ENCODE results near the gene LOXL1.

The LOXL1 gene

DNA sequence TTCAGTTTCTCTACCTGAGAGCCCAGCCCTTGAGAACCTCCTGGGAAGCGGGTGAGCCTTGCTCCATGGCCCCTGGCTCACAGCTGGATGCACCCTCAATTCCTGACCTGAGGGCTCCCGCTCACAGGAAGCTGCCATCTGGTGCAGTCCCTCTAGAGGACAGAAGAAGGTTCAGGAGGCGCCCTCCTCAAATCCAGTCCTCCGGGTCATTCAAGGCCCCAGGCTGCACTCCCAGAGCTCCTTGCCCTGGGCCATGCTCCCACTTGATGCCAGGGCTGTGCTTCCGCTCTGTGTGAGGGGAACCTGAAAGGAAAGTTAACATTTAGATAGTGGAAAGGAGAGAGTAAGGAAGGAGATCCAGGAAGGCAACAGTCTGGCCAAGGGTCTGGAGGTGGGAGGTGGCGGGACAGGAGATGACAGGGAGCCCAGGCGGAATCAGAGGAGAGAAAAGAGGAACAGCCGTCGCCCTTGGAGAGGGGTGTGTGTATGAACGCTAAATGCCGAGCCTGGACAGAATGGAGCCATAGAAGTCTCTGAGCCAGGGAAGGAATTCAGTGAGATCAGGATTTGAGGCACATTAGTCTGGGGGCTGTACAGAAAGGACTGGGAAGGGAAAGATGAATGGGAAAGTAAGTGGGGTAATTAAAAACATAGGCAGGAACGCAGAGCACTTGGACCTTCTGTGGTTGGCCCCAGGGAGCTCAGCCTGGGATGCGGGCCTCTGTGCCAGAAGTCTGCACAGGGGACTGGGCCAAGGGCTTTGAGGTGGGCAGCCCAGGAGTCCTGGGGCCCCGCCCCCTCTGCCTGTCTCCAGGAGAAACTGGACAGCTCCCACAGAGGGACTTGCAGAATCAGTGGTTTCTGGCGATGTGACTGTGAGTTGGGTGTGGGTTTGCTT lies 26.8 kb upstream of the LOXL1 start:
- DNase-seq = no peak

DNA sequence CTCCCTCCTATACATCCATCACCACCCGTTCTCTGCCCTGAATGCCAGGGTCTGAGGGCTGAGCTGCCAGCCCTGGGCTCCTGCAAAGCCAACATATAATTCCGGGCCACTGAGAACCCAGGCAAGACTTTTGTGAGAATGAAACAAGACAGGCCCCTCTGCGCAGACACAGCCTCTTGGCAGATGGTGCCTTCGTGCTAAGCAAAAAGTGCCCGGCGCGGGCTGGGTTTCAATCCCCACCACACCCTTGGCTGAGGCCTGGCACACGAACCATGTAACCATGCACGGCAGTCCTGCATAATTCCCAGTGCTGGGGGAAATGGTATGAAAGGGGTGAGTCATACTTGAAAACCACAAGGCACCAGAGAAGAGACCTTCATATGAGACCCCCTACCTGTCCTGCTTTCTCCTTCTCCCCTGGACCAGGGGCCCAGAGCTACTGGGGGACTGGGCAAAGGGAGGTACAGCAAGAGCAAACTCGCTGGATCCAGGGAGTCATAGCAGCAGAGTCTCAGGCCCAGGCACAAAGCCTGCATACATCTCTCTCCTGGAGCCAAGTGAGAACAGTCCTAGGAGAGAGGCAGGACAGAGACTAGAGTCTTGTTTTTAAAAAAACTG lies 26.1 kb upstream of the LOXL1 start:
- no peak for DNase-seq

DNA sequence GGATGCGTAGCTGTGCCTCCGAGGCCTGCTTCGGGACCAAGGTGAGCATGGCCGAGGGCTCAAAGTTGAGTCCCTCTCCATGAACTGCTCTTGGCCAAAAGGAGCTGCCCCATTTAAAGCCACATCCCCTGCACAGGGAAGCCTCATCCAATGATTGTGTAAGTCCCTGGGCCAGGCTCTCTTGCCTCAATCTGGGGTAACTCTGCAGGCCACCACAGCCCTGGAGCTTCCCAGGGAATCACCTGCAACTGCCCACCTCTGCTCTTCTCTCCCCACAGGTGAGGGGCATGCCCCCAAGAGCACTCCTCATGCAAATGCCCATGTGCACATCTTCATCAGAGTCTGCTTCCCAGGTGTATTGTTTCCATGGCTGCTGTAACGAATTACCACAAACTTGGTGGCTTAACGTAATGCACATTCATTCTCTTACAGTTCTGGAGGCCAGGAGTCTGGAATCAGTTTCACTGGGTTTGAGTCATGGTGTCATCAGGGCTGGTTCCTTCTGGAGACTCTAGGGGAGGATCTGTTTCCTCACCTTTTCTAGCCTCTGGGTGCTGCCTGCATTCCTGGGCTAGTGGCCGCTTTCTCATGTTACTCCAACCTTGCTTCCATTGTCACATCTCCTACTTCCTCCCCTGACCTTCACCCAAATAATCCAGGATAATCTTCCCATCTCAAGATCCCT lies 25.0 kb upstream of the LOXL1 start:
- no peak for DNase-seq

DNA sequence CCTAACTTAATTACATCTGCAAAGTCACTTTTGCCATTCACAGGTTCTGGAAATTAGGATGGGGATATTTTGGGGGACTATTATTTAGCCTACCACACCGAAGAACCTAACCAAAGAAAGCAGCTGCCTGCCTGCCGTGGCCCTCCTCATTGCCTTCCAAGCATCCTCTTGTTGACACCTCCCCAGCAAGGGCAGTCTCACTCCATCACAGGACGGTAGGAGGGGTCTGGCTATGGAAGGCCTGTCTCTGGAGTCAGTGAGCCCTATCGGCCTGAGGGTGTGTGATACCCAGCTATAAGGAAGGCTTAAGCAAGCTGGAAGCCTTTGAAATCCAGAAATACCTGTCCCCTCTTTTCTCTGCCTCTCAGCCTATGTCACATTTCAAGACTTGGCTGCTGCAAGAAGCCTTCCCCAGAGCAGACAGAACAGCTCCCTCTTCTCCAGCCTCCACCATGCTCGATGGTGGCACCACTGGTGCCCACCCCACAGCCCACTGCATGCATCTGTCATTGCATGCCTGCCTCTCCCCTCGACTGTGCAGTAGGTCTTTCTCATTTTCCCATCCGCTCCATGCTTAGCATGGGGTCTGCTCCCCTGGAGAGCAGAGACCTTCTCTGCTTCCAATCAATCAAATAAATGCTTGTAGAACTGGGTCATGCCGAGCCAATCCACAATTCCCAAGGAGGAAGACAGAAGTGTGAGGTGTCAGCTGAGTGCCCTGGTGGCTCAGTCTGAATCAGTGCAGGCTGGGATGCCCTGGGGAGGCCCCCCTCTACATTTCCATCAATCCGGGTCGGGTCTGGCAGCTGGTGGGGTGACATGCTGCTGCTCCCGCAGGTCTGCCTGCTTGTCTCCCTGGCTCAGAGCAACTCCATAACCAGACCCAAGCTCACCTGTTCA lies 23.9 kb upstream of the LOXL1 start:
- DNase-seq = no peak

DNA sequence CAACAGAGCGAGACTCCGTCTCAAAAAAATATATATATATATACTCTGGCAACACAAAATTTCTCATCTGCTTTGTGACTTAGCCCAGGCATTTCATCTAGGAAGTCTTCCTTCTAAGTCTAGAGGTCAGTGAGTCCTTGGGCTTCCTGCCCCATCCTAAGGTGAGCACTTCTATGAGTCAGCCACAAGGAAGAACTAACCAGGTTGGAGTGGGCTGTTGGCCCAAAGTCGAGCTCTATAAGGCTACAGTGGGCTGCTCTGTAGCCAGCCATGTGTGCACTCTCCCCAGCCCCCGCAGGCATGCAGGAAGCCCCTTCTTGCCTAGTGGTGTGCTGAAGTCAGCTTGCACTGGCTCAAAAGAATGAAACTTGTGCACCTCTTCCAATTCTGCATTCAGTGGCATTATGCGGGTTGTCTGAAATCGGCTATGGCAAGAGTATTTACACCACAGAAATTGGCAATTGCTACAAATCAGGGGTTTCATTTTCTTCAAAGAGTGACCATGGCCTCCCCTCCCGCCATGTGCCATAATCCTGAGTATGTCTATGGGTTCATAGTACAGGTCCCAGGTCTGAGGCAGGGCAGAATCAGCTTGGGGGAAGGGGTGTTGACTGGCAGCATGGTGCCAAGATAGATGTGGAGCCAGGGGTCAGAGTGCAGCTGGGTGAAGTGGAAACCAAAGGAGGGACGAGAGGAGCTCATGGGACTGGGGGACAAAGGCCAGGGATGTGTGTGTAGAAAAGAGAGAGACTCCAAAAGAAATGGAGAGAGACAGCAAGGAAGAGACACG lies 22.0 kb upstream of the LOXL1 start:
- DNase-seq = no peak

DNA sequence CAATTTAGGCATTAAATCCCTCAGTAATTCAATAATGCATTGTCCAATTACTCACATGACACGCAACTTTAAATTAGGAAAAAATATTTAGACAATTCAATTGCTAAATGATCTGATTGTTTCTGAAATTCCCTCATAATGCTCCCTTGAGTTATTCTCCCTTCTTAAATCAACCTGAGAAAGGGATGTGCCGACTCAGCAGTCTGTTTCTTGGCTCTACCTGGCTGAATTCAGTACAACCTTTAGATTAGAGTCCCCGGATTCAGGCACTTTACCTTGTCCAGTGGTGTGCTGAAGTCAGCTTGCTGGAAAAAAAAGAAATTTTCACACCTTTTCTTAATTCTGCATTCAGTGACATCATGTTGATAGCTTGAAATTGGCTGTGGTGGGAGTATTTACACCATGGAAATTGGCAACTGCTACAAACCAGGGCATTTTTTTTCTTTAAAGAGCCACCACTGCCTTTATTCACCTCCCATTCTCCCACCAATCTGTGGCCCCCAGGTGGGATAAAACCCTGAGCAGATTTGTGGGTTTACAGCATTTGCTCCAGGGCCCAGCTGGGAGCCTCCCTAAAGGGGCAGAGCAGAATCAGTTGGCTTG lies 20.9 kb upstream of the LOXL1 start:
- no peak for DNase-seq

DNA sequence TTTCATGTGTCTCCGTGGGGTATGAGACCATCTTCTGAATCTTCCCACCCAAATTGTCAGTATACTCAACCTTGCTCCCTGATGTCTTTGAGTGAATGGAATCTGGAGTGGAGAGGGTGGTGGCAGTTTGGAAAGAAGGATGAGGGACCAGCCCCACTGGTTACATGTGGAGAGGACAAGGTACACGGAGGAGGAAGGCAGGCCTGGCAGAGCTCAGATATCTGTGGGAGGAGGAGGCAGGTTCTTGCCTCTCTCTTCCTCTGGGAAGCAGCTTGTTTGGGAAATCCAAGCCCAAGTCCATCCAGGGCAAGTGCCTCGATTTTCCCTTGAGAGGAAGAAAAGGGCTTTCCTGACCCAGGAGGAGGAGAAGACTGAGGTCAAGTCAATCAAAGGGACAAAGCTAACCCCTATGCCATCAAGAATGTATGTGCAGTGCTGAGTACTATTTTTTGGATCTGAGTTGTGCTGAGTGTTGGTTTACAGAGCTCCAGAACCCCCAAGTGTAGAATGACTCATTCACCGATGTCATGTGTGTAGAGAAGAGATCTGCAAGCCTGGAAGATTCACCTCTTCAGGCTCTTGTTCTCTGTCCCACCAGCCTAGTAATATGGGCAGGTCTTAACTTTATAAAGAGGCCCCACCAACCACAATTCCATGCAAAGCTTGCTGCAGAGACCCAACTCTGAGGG lies 19.8 kb upstream of the LOXL1 start:
- DNase-seq = no peak

DNA sequence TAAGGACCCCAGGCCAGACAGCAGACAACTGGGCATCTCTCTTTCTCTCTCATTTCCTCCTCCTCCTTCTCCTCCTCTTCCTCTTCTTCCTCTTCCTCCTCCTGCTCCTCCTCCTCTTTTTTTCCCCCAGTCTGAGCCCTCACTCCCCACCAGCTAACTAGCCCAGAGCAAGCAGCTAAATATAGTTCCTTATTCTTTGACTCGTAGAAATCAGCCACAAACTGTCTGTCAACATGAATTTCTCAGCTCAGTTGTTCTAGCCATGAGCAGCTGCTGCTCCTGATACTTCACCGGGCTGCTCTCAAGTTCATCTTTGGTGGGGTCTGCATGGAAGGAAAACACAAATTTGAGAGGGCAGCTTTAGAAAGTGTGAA lies 19.2 kb upstream of the LOXL1 start:
- no peak for DNase-seq

GRCh38 chr15:73908030-73908821 lies 18.0 kb upstream of the LOXL1 start:
- peak; percentile 82 to 87 for DNase-seq

GRCh38 chr15:73908822-73909122 lies 17.5 kb upstream of the LOXL1 start:
- DNase-seq = no peak

GRCh38 chr15:73909651-73910050 lies 16.6 kb upstream of the LOXL1 start:
- DNase-seq = no peak

- DNase-seq = no peak
Observed at GRCh38 chr15:73910522-73911303, 15.5 kb upstream of the LOXL1 start.

DNA sequence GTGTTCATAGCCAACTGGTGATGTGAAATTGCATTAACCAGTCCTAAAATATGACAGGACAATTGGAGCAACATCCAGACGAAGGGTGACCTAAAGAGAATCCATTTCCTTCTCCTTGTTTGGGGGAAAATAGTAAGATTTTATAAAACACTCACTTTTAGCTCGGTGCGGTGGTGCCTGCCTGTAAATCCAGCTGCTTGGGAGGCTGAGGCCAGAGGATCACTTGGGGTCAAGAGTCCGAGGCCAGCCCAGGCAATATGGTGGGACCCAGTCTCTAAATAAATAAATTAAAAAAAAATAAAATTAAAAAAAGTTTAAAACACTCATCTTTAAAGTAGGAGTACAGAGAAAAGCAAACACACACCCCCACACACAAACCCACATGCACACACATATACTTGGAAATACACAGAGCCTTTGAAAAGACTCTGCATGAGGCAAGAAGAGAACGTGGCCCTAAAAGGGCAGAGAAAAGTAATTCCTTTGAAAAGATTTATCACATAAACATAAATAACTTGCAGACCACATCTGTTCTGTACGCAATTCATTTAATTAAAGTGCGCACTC lies 14.1 kb upstream of the LOXL1 start:
- no peak for DNase-seq

- DNase-seq = no peak
Observed at GRCh38 chr15:73914145-73914544, 12.1 kb upstream of the LOXL1 start.

- no peak for DNase-seq
Observed at GRCh38 chr15:73915082-73915481, 11.2 kb upstream of the LOXL1 start.

- no peak for DNase-seq
Observed at GRCh38 chr15:73918784-73919183, 7.5 kb upstream of the LOXL1 start.

- no peak for DNase-seq
Observed at GRCh38 chr15:73919706-73920105, 6.6 kb upstream of the LOXL1 start.

- no peak for DNase-seq
Observed at GRCh38 chr15:73921254-73921925, 4.9 kb upstream of the LOXL1 start.

All from stimulated activated CD4-positive, alpha-beta T cell treated with anti-CD3 and anti-CD28 coated beads, Interleukin-2, amount 100 ng/mL, for 24 hours (primary cell).